ENCODE measurements around the gene BLTP1.

Gene BLTP1

GRCh38 chr4:122121593-122121992 lies 30.5 kb upstream of the BLTP1 start:
- no peak for TF ChIP-seq CTCF (conservative IDR thresholded peaks at IDR 0.05; ENCODE audit: low read depth, low read length)
- no peak overlapping the region for H3K4me3 ChIP-seq (ENCODE audit: low read depth, low read length)
- no peak for DNase-seq (ENCODE audit: low read depth)

- DNase-seq (ENCODE audit: low read depth) = no peak
- no peak overlapping the region for H3K4me3 ChIP-seq (ENCODE audit: low read depth, low read length)
- no peak for TF ChIP-seq CTCF (conservative IDR thresholded peaks at IDR 0.05; ENCODE audit: low read depth, low read length)
These were observed 30.0 kb upstream of the BLTP1 start for GRCh38 chr4:122122083-122122482.

GRCh38 chr4:122129061-122129460 lies 23.1 kb upstream of the BLTP1 start:
- TF ChIP-seq CTCF (conservative IDR thresholded peaks at IDR 0.05; ENCODE audit: low read depth, low read length) = no peak
- DNase-seq (ENCODE audit: low read depth) = no peak
- no peak overlapping the region for H3K4me3 ChIP-seq (ENCODE audit: low read depth, low read length)

GRCh38 chr4:122131562-122132157 lies 20.5 kb upstream of the BLTP1 start:
- DNase-seq (ENCODE audit: low read depth) = no peak
- no peak for TF ChIP-seq CTCF (conservative IDR thresholded peaks at IDR 0.05; ENCODE audit: low read depth, low read length)
- no peak overlapping the region for H3K4me3 ChIP-seq (ENCODE audit: low read depth, low read length)

- DNase-seq (ENCODE audit: low read depth) = no peak
- TF ChIP-seq CTCF (conservative IDR thresholded peaks at IDR 0.05; ENCODE audit: low read depth, low read length) = no peak
- H3K4me3 ChIP-seq (ENCODE audit: low read depth, low read length) = no peak overlapping the region
These were observed 19.2 kb upstream of the BLTP1 start for GRCh38 chr4:122132891-122133290.

- no peak for DNase-seq (ENCODE audit: low read depth)
- no peak overlapping the region for H3K4me3 ChIP-seq (ENCODE audit: low read depth, low read length)
- no peak for TF ChIP-seq CTCF (conservative IDR thresholded peaks at IDR 0.05; ENCODE audit: low read depth, low read length)
These were observed 13.0 kb upstream of the BLTP1 start for GRCh38 chr4:122139139-122139538.

GRCh38 chr4:122140834-122141233 lies 11.3 kb upstream of the BLTP1 start:
- no peak for TF ChIP-seq CTCF (conservative IDR thresholded peaks at IDR 0.05; ENCODE audit: low read depth, low read length)
- no peak overlapping the region for H3K4me3 ChIP-seq (ENCODE audit: low read depth, low read length)
- DNase-seq (ENCODE audit: low read depth) = no peak

Measured in choroid plexus epithelial cell (primary cell).